Endodermal cell (in vitro differentiated cells): Measurements from ENCODE around the gene SRSF7. TPM values are rescaled to one million over a fixed set of nuclear protein-coding genes. Genes with fewer than 3 reads are reported as not detected.

Source experiments
- DNase-seq: peaks from one replicate; pipeline ENCODE4 v3.0.0-alpha.2; 2017
- H3K27ac ChIP-seq: 2 replicates; pipeline ENCODE4 v1.5.1; 2013; ENCODE audit warnings: mild to moderate bottlenecking, low read depth, low read length, moderate library complexity
- H3K27me3 ChIP-seq: 2 replicates; pipeline ENCODE4 v1.6.1; 2013; ENCODE audit warnings: mild to moderate bottlenecking, low read length, moderate library complexity; ENCODE audit not compliant: insufficient read depth, control insufficient read depth, poor library complexity, severe bottlenecking
- H3K36me3 ChIP-seq: 2 replicates; pipeline ENCODE4 v1.7.0; 2013; ENCODE audit warnings: mild to moderate bottlenecking, low read length, moderate library complexity; ENCODE audit not compliant: control insufficient read depth, insufficient read depth
- H3K4me1 ChIP-seq: one replicate; pipeline ENCODE4 v1.7.0; 2013; ENCODE audit warnings: low read length; ENCODE audit not compliant: control insufficient read depth, insufficient read depth
- H3K4me3 ChIP-seq: 2 replicates; pipeline ENCODE4 v1.5.1; 2013; ENCODE audit warnings: mild to moderate bottlenecking, low read length, moderate library complexity
- H3K9ac ChIP-seq: 2 replicates; pipeline ENCODE4 v1.6.1; 2013; ENCODE audit warnings: mild to moderate bottlenecking, low read length, moderate library complexity; ENCODE audit not compliant: poor library complexity, severe bottlenecking; ENCODE audit errors: extremely low read depth
- H3K9me3 ChIP-seq: 2 replicates; pipeline ENCODE4 v1.6.1; 2013; ENCODE audit warnings: mild to moderate bottlenecking, low read length, moderate library complexity; ENCODE audit not compliant: control insufficient read depth
- H3K27ac Mint-ChIP-seq: 2 replicates; pipeline ENCODE4 v1.8.0; 2020; ENCODE audit warnings: mixed read lengths
- H3K27me3 Mint-ChIP-seq: 2 replicates; pipeline ENCODE4 v1.8.0; 2021; ENCODE audit warnings: mild to moderate bottlenecking, mixed read lengths; ENCODE audit not compliant: insufficient read depth
- H3K36me3 Mint-ChIP-seq: 2 replicates; pipeline ENCODE4 v1.8.0; 2020; ENCODE audit warnings: low read depth, mixed read lengths
- H3K4me1 Mint-ChIP-seq: 2 replicates; pipeline ENCODE4 v1.8.0; 2020; ENCODE audit warnings: mixed read lengths
- H3K4me3 Mint-ChIP-seq: 2 replicates; pipeline ENCODE4 v1.8.0; 2020; ENCODE audit warnings: mild to moderate bottlenecking, moderate library complexity, mixed read lengths
- H3K9me3 Mint-ChIP-seq: 2 replicates; pipeline ENCODE4 v1.8.0; 2020; ENCODE audit warnings: mild to moderate bottlenecking, mixed read lengths
- CTCF ChIP-seq: fragments of 200-600 bp; sonication (generic); conservative IDR thresholded peaks from 2 replicates; pipeline ENCODE4 v1.5.0; 2021; ENCODE audit warnings: antibody characterized with exemption, mild to moderate bottlenecking
- WGBS, 2 experiments: methylation state at CpG; one replicate each; pipeline versions ENCODE4 v1.1.5 to v1.1.7; 2013; ENCODE audit warnings: missing lambda C conversion rate in 2 of 2, mixed read lengths in 1 of 2; ENCODE audit not compliant: insufficient coverage in 1 of 2, insufficient read length in 1 of 2; 5-methylcytosine and 5-hydroxymethylcytosine counted together
- total RNA-seq, 2 donors: library from RNA; stranded (reverse); fragmentation: NEBNext Ultra II Directional in 1 of 2; extraction: Animal tissue kit (Norgen Biotek cat#: 25700) in 1 of 2; gene quantifications; 2 replicates in 1 of 2; 3 replicates in 1 of 2; pipeline ENCODE4 v1.2.1, GENCODE V29; 2021

Gene SRSF7
- total RNA-seq, 2 donors from 2014 or later: 306 to 332 TPM

- H3K9me3 ChIP-seq: peaks cover 13% of the 10 kb centered on the region
- no peaks in the 10 kb centered on the region for H3K4me1 ChIP-seq
- H3K36me3 ChIP-seq: peaks cover 42% of the 10 kb centered on the region
- no peak overlapping the region for H3K27ac ChIP-seq
- Mint-ChIP-seq H3K4me1 (peaks cover 12% of the 10 kb centered on the region), H3K4me3 (no peak overlapping the region), H3K36me3 (peaks cover 57% of the 10 kb centered on the region), H3K9me3 (peaks cover 20% of the 10 kb centered on the region), H3K27me3 (no peaks in the 10 kb centered on the region), H3K27ac (no peak overlapping the region)
- DNase-seq: no peak
- 69 to 81% methylated on average over 2 to 4 of the region's 4 CpGs for WGBS, 2 experiments
- H3K4me3 ChIP-seq: no peak overlapping the region
- no peak overlapping the region for H3K9ac ChIP-seq
- no peak for TF ChIP-seq CTCF
- no peaks in the 10 kb centered on the region for H3K27me3 ChIP-seq
These were observed 15.2 kb downstream of the SRSF7 start for GRCh38 chr2:38735999-38736320.

GRCh38 chr2:38734299-38735058 lies 16.7 kb downstream of the SRSF7 start:
- Mint-ChIP-seq H3K4me3 (no peak overlapping the region), H3K27ac (no peak overlapping the region), H3K36me3 (peaks cover 56% of the 10 kb centered on the region), H3K27me3 (no peaks in the 10 kb centered on the region), H3K9me3 (peaks cover 9% of the 10 kb centered on the region), H3K4me1 (peaks cover 12% of the 10 kb centered on the region)
- 87 to 90% methylated on average over 7 to 9 of the region's 9 CpGs for WGBS, 2 experiments
- no peaks in the 10 kb centered on the region for H3K27me3 ChIP-seq
- no peak for DNase-seq
- no peaks in the 10 kb centered on the region for H3K4me1 ChIP-seq
- no peak for TF ChIP-seq CTCF
- H3K36me3 ChIP-seq: peaks cover 35% of the 10 kb centered on the region
- peaks cover 6% of the 10 kb centered on the region for H3K9me3 ChIP-seq
- H3K4me3 ChIP-seq: no peak overlapping the region
- no peak overlapping the region for H3K9ac ChIP-seq
- no peak overlapping the region for H3K27ac ChIP-seq

- no peak overlapping the region for H3K9ac ChIP-seq
- WGBS, 2 experiments: 92 to 96% methylated on average over 3 to 6 of the region's 6 CpGs
- Mint-ChIP-seq H3K9me3 (peaks cover 1% of the 10 kb centered on the region), H3K27ac (peak overlapping the region; percentile 41), H3K27me3 (no peaks in the 10 kb centered on the region), H3K4me1 (peaks cover 12% of the 10 kb centered on the region), H3K36me3 (peaks cover 47% of the 10 kb centered on the region), H3K4me3 (no peak overlapping the region)
- H3K27ac ChIP-seq: no peak overlapping the region
- H3K9me3 ChIP-seq: no peaks in the 10 kb centered on the region
- no peaks in the 10 kb centered on the region for H3K4me1 ChIP-seq
- H3K4me3 ChIP-seq: no peak overlapping the region
- H3K36me3 ChIP-seq: peaks cover 27% of the 10 kb centered on the region
- TF ChIP-seq CTCF: no peak
- H3K27me3 ChIP-seq: no peaks in the 10 kb centered on the region
- DNase-seq: no peak
These were observed 17.7 kb downstream of the SRSF7 start for GRCh38 chr2:38733300-38733971.
